HG03460 (cell line): ENCODE measurements around the gene TEX26.

Experiments
- ATAC-seq: cut with Tn5 transposase; IDR thresholded peaks from one replicate; pipeline ENCODE4 v1.9.1; 2021; ENCODE audit not compliant: unreplicated experiment

TEX26 gene

DNA sequence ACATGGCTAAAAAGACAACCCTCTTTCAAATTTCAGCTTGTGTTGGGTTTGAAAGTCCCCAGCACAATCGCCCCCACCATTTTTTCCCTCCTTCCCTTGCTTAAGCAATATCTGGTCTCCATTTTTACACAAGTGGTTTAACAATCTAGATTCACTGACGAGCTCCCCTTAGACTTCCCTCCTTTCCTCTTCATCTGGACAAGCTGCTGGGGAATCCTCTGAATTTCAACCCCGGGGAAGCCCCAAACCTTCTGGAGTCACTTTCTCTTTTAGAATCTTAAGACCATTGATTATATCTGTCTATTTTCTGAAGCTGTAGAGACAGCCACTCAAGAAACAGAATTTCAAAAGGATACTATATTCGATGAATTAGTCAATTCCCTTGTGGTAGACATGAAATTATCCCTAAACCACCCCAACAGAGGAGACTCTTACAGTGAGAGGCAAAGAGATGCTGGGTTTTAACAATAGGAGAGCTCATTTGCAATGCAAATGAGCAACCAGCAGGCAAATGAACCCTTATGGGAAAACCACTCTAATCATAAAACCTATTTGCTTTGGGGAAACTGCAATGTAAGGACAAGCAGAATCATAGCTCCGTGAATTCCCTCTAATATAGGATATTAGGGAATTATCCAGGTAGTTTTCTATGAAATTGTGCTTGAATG, 78.9 kb downstream of the TEX26 start:
- ATAC-seq, result no peak

DNA sequence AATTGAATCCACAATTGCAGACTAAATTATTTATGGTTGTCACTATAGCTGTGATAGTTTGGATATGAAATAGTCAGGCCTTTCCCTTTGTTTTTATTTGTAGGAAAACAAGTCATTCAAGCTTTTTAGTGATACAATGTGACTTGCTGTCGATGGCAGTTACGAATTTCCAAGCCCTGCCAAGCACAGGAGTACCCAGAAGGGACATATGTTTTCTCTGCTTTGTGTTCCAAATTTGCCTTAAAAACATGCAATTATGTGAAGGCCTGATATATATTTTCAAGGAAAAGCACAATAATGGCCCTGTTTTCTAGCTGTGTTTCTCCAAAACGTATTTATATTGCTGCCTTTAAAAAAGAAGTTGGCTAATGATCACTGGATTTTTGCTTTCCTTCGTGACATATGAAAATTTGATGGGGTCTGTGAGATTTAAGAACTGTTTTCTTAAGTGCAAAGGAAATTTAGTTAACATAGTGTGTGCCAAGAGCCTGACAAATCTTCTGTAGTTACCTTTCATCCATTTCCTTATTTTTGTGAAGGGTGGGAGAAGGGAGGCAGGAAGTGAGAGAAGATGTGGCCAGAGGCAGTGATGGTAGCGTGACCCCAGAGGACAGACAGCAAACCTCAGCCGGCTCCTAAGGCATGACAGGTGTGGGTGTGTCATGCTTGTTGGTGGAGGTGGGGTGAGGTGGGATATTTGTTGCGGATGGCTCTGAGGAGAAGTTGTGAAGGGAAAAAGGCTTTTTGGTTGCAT, 79.6 kb downstream of the TEX26 start:
- peak; percentile 54 for ATAC-seq

GRCh38 chr13:31012655-31013024, 80.2 kb downstream of the TEX26 start:
- no peak for ATAC-seq

GRCh38 chr13:31014456-31014855, 82.0 kb downstream of the TEX26 start:
- no peak for ATAC-seq

DNA sequence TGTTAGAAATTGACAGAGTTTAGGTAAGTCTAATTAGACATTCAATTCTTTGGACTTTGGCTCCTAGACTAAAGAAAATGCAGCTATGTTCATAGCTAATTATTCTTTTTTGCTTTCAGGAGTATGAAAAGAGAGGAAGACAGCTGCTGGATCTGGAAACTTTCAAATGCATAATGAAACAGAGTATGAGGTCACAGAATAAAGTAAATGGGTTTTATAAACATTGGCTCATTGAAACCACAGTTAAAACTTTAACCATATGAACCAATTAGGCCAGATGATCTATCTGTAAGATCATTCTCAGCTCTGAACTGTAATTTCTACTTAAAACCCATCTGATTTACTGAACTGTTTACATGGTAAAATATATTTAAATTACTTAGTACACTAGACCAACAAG, 82.7 kb downstream of the TEX26 start:
- ATAC-seq, result no peak

DNA sequence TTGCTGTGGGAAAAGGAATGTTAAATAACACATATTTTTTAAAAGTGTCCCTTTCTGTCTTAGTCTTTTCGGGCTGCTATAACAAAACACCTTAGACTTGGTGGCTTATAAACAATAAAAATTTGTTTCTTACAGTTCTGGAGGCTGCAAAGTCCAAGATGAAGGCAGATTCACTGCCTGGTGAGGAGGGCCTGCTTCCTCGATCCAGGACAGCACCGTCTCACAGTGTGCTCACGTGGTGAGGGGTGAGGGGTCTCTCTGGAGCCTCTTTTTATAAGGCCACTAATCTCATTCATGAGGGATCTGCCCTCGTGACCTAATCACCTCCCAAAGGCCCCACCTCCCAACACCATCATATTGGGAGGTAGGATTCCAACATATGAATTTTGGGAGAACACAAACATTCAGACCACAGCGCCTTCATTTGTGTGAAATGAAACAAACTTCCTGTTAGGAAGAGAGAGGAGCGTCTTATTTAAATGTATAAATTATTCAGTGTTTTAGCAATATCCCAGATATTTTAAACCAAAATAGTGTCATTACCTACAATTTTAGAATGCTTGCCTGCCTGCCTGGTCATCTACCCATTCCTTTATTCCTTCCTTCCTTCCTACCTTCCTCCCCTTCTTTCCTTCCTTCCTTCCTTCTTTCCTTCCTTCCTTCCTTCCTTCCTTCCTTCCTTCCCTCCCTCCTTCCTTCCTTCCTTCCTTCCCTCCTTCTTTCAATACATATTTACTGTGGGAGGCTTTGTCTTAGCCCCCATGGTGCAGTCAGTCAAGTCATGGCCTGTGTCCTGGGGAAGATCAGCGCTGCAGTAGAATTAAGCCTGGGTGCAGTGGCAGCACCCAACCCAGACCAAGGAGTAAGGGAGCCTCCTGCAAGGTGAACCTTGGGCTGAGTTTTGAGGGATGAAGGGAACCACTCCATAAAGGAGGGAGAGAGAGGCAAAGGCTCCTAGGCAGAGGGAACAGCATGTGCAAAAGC, 84.2 kb downstream of the TEX26 start:
- ATAC-seq, result no peak

- no peak for ATAC-seq
These were observed 86.1 kb downstream of the TEX26 start for GRCh38 chr13:31018511-31018910.

DNA sequence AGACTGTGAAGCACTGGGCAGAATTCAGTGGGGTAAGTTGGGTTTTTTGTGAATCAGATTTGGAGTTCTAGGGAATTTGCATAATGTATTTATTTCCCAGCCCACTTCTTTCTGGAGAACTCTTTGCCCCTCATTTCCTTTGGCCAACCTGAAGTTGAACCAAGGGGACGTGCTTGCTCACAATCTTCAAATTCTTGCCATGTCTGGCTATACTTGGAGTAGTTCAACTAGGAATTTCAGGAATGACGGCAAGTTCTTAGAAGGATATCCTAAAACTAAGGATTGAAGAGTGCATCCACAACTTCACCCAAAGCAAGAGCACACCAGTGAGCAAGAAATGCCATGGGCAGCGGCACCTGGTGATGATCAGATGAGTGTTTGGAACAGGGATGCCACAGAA, 88.5 kb downstream of the TEX26 start:
- no peak for ATAC-seq

DNA sequence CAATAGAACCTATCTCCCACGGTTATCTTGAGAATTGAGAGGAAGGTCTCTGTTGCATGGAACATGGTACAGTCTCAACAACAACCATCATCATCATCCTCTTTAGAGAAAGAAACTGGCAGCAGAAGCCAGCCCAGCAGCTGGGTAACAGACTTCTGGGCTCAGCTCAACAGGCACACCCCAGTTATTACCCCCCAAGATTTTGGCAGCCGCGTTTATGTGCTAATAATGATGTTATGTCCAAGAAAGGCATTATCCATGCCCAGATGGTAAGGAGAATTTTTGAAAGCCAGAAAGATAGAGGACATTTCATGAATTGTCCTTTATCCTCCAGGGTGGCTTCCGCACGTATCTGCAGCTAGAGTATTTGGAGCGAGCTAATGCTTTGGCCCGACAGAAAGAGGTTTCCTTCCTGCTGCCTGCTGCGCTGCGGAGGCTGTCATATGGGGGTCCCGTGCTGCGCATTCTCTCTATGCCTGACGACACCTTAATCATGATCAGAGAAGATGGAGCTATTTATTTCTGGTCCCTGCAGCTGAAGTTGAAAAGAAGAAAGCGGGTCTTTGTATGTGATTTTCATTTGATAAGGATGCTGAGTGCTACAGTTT, 89.9 kb downstream of the TEX26 start:
- ATAC-seq, result no peak

- no peak for ATAC-seq
These were observed 90.6 kb downstream of the TEX26 start for GRCh38 chr13:31022928-31023530.
